SH-SY5Y (cell line): ENCODE measurements around the gene SPAST.

Experiments used
- GATA2 ChIP-seq: IDR thresholded peaks from 2 replicates; pipeline ENCODE4 v1.6.1; 2011; ENCODE audit warnings: mild to moderate bottlenecking, low read depth, low read length
- GATA3 ChIP-seq: IDR thresholded peaks from 2 replicates; pipeline ENCODE4 v1.6.1; 2011; ENCODE audit warnings: low read depth, mild to moderate bottlenecking, low read length, moderate library complexity

GRCh38 chr2:32064713-32065112, 1.4 kb downstream of the SPAST start:
- TF ChIP-seq GATA2 = no peak
- no peak for TF ChIP-seq GATA3
